ENCODE data around the gene REXO1.

DNA sequence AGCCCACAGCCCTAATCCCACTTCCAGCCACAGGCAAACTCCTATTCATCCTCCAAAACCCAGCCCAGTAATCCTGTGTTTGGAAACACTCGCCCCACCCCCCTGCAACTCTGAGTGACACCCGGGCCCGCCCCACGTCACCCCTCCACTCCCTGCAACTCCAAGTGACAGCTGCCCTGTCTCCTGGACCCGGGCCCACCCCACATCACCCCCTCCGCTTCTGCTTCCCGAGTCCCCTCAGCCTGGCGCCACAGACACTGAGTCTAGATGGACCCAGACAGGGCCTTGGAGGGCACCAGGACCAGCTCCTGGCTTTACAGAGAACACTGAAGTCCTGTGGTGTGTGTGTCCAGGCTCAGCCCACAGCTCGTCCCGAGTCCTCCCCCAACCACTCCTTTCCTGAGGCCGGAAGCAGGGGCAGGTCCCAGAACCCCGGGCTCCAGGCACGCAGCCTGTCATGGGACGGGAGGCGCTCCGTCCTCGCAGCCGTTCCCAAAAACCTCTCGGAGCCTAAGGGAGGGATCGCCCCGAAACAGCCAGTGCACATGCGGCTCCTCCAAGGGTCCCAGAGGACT is 7.7 kb downstream of the REXO1 start:
- TF ChIP-seq CTCF (IDR thresholded peaks at IDR 0.05) (no peak), POLR2AphosphoS5 (IDR thresholded peaks at IDR 0.05) (no peak), POLR2A (IDR thresholded peaks at IDR 0.05; ENCODE audit: low read depth) (no peak), EP300 (IDR thresholded peaks at IDR 0.05) (no peak)
